Astrocyte of the hippocampus (primary cell): ENCODE data around the gene PODN.

Experiments
- DNase-seq: peaks from one replicate; pipeline ENCODE4 v3.0.0; 2011; ENCODE audit warnings: low read depth, low spot score

The PODN gene

GRCh38 chr1:53074313-53075154, 12.5 kb downstream of the PODN start:
- no peak for DNase-seq

- DNase-seq = no peak
Observed at GRCh38 chr1:53075206-53075605, 13.2 kb downstream of the PODN start.

GRCh38 chr1:53075761-53076163, 13.7 kb downstream of the PODN start:
- DNase-seq = no peak

- DNase-seq = no peak
Observed at GRCh38 chr1:53076165-53076564, 14.2 kb downstream of the PODN start.

GRCh38 chr1:53076721-53077598, 14.9 kb downstream of the PODN start:
- no peak for DNase-seq

- DNase-seq = no peak
Observed at GRCh38 chr1:53077599-53077965, 15.6 kb downstream of the PODN start.

GRCh38 chr1:53078333-53079101, 16.5 kb downstream of the PODN start:
- DNase-seq = no peak

GRCh38 chr1:53079251-53079650, 17.2 kb downstream of the PODN start:
- no peak for DNase-seq

GRCh38 chr1:53080041-53080440, 18.0 kb downstream of the PODN start:
- DNase-seq = no peak

- DNase-seq = no peak
Observed at GRCh38 chr1:53080769-53081168, 18.8 kb downstream of the PODN start.

- DNase-seq = no peak
Observed at GRCh38 chr1:53081384-53082066, 19.5 kb downstream of the PODN start.

GRCh38 chr1:53082826-53083455, 20.9 kb downstream of the PODN start:
- no peak for DNase-seq

- DNase-seq = no peak
Observed at GRCh38 chr1:53083636-53084588, 21.9 kb downstream of the PODN start.

GRCh38 chr1:53084589-53084971, 22.6 kb downstream of the PODN start:
- DNase-seq = no peak

- no peak for DNase-seq
Observed at GRCh38 chr1:53085405-53085804, 23.4 kb downstream of the PODN start.

GRCh38 chr1:53086491-53087070, 24.6 kb downstream of the PODN start:
- no peak for DNase-seq

- DNase-seq = no peak
Observed at GRCh38 chr1:53087332-53088285, 25.6 kb downstream of the PODN start.

- no peak for DNase-seq
Observed at GRCh38 chr1:53088616-53089300, 26.7 kb downstream of the PODN start.
